Measurements from ENCODE around the gene IGSF3.

DNA sequence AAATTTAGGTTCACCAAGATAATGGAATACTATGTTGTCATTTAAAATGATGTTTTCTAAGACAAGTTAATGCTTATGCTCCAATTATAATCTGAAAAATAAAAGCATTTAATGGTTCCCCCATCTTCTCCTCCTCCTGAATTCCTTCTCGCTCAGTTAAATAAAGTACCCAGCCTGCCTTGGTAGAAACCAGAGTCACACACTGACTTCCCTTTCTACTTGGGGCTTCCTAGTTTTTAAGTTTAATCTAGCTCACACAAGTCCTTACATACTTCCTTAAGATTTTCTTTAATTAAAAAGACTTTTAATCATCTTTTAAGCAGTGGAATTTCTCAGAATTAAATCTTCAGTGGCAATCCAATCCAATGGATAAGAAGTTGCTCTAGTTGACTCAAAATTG, 129.6 kb downstream of the IGSF3 start:
- TF ChIP-seq POLR2A (IDR thresholded peaks at IDR 0.05) (no peak), POLR2AphosphoS5 (IDR thresholded peaks at IDR 0.05) (no peak)
